ENCODE data around the gene ARX.

The ARX gene

GRCh38 chrX:25016361-25016671 is 551 bp upstream of the ARX start:
- DNase-seq: no peak

DNA sequence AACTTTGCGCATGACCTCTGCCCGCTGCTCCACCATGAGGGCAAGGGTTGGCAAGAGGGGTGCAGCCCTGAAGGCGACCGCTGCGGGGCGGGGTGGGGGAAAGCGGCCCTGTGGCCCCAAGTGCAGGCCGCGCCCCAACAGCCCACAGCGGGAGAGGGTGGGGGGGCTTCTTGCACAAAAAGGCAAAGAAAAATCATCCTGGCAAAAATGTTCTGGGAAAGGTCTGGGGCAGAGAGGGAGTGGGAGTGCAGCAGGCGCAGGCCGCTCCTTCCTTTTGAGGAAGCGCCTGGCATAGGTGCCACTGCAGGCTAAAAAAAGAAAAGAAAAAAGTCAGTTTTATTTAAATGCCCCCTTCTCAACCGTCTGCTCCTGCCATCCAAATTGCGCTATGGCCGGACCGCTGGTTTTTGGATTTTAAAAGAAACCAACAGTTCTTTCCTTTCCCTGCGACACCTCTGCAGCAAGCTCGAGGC is 1.4 kb downstream of the ARX start:
- no peak for DNase-seq

DNA sequence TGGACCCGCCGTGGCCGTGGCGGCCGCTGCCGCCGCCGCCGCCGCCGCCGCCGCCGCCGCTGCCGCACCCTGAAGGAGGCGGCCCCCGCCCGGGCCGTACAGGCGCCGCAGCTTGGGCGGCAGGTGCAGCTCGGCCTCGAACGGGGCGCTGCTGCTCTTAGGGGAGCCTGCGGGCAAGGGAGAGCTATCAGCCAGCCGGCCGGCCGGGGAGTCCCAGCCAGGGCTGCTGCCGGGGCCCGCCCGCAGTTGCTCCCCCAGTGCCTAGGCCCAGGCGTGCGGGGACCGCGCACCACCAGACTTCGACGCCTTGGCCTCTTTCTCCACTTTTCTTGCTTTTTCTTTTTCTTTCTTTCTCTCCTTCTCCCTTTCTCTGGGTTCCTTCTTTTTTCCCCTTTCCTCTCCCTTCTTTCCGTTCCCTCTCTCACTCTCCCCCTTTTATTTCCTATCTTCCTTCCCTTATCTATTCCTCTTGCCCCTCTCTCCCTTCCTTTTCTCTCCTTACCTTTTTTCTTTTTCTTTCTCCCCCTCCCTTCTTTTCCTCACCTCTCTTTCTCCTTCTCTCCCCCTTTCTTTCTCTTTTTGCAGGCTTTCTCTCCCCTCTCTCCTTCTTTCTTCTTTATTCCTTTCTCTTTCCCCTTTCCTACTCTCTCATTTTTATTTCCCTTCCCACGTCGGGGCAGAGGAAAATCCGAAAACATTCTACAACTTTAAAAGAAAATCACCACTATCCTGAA is 2.0 kb downstream of the ARX start:
- no peak for DNase-seq

GRCh38 chrX:25012793-25013631 is 2.8 kb downstream of the ARX start:
- DNase-seq: no peak

DNA sequence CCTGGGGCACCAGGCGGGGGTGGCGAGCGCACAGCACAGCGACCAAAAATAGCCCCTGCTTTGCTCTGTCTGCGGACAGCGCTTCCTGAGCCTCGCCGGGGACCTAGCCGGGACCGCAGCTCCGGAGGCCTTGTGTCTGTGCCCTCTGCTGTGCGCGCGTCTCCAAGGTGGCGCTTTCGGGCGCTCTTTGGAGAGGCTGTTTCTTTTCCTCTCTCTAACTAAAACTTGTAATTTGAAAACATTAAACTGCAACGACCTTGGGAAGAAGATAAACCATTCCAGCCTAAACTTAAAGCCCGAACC is 3.4 kb downstream of the ARX start:
- no peak for DNase-seq

DNA sequence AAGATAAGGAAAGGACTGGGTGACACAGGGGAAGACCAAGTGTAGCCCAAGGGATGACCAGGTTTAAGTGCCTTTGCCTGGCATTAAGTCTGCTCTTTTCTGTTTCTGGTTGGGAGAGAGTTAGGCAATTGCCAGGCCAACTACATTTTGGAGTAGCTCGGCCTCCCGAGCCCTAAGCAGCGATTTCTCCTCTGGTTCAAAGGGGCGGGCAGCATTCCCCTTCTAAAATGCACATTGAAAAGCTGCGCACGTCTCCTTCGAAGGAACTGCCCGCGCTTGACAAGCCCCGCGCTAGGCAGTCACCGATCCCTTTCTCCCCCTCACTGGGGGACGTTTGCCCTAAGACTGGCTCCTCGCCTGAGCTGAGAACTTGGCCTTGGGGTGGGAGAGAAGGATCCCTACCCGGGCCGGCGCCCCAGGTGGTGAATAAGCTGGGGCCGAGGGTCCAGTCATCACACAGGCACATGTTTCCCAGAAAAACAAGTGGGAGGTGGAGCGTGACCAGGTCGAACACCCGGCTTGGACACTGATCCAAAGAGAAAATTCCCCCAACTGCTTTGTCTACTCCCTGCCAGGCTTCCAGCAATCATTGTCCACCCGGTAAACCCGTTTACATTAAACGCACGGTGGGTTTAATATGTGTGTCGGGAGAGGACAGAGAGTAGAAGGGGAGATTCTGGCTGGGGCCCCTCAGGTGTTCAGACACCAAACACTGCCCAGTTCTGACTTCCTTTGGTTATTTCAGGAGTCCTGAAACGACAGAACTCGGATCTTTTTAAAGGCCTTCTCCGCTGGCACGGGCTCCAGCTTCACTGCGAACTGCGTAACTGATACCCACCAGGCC is 4.0 kb downstream of the ARX start:
- DNase-seq: no peak

DNA sequence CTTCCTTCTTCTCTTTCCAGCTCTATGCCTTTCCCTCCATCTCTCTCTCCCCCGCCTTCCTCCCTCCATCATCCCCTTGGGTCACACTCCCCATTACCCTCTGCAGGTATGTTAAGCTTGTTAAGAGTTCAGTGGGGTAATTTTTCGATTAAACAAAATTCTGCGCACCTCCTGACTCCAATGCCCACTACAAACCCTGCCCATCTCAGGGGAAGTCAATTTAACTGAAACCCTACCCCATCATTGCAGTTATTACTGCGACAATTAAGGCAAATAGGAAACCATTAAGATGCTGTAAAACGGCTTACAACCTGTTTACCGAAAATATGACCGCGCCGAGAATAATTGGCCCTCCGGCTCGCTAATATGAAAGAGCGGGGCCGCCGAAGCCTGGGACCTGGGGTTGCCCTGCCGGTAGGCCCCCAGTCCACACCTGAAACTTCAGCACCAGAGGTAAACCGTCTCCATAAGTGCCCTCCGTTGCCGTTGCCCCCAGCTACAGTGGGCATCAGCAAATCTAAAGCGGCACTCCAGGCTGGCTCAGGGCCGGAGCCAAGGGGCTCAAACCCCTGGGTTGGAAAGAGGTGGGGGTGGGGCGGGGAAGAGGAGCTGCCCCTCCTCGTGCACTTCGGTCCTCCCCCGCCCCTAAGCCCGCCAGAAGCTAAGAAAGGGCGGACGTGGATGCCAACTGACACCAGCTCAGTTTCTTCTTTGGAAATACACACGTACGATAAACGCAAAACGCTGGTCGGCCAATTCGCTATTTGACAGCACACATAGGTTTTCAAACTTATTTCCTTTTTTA is 4.8 kb downstream of the ARX start:
- no peak for DNase-seq

DNA sequence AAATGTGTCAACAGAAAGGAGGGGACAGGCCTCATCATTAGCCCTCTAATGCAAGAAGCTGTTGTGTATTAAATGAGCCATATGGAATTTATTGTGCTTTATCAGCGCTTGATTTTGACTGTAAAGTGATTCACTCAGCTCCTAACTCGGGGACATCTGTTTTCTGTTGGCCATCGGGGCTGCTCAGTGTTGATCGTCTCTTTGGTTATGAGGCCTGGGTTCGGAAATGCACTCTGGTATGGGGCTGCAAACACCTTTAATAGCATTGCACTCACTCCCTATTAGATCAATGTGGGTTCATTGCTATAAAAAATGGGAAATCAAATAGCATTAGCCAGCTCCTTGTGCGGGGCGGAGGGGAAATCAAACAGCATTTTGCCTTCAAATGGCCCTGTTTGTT is 6.4 kb downstream of the ARX start:
- DNase-seq: no peak

GRCh38 chrX:25007059-25008053 is 8.4 kb downstream of the ARX start:
- DNase-seq: no peak

DNA sequence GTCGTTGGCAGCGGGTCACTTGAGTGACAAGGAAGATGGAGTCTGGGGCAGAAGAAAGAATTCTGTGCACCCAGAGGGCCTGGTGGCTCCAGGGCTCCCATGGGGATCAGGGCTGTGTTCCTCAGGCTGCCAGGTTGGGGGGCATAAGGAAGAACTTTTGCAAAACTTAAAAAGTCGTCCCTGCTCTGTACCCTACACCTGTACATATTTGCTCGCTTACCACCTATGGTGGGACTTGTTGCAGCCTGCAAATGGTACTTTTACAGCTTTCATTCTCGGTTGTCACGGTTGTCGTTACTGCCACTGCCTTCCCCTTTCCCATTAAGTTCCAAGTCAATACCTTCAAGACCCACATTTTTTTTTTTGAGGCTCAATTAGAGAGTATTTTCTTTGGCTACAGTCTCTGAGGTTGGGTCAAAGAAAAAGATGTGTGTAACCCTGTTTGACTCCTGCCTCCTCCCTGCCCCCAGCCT is 9.1 kb downstream of the ARX start:
- no peak for DNase-seq

GRCh38 chrX:25005382-25006185 is 10.2 kb downstream of the ARX start:
- no peak for DNase-seq

DNA sequence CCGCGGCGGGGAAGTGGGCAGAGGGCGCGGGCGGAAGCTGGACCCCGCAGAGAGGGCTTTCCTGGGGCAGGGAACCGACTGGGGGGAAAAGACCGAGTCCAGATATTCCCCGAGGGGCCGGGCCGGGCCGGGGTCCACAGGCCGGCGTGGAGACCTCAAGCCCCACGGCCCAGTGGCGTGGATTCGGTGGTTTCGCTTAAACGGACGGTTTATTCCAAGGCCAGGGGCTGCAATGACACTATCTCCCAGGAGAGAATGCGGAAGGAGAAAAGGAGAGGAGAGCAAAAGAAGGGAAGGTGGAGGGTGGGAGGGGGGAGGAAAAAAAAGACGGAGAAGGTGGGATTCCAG is 10.8 kb downstream of the ARX start:
- no peak for DNase-seq

GRCh38 chrX:25004485-25005032 is 11.2 kb downstream of the ARX start:
- DNase-seq: no peak

GRCh38 chrX:25004040-25004439 is 11.7 kb downstream of the ARX start:
- DNase-seq: no peak

- DNase-seq: no peak
These were observed 12.5 kb downstream of the ARX start for GRCh38 chrX:25003066-25003849.

- no peak for DNase-seq
These were observed 13.1 kb downstream of the ARX start for GRCh38 chrX:25002661-25003020.

DNA sequence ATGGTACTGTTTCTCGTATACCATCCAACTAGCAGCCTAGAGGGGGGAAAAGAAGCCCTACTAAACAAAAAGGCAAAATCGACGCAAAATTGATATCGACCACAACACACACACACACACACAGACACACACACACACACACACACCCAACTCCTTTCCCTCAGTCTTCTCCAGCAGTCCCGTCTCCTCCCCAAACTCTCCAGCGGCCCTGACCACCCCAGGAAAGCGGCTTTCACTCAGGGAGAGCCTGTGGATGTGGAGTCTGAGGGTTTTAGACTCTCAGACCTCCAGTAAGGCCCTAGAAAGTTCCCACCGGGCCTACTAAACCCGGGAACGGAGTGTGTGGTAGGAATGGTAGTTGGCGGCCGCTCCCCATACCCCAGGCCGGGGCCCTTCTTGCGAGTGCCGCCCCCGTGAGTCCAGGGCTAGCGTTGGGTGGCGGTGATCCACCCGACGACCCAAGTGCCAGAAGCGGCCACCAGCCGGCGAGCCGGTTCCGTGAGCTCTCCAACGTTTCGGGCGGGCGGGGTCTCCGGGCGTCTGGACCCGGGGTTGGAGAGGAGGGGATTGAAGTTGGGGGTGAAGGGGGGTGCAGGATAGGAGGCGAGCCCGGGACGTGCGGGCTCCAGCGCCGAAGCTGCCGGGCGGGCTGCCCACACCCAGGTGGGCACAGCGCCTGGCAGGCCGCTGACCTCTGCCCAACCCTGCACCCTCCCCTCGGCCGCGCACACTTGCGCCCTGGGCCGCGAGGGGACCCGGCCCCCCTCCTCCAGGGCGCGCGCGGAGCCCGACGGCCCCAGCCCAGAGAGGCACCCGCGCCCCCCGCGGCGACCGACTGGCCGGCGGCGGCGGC is 13.7 kb downstream of the ARX start:
- DNase-seq: no peak

DNA sequence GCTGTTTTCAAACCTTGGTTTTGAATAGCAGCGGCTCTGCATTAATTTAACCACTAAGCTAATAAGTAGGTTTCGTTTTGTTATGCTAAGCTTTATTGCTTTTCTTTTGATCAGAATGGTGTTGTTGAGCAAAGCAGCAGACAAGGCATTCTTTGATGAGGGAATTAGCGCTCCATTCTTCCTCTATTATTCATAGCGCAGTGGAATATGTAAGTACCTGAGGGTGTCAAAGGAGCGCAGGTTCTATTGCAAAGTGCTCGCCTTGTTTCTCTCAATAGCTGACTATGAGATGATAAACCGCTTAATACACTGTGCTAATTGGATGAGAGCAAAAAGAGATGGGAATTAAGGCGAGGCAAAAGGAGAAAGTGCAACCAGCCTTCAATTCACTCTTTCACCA is 16.3 kb downstream of the ARX start:
- DNase-seq: no peak
